Stimulated activated CD8-positive, alpha-beta memory T cell treated with anti-CD3 and anti-CD28 coated beads, Interleukin-7, amount 100 ng/mL, for 24 hours (primary cell): Measurements from ENCODE around the gene KCNAB1.
"Not testable (repeated sequence)": the region's sequence is repeated elsewhere in the genome, so short reads cannot be mapped to it uniquely, and the experiment has no call there.

Experiments used
- DNase-seq: peaks from one replicate; pipeline ENCODE4 v3.0.0-alpha.2; 2020; ENCODE audit warnings: low read depth

The KCNAB1 gene

GRCh38 chr3:156271995-156272719 is 151.8 kb downstream of the KCNAB1 start:
- no peak for DNase-seq

- no peak for DNase-seq
Observed at GRCh38 chr3:156273111-156273694, 152.8 kb downstream of the KCNAB1 start.

GRCh38 chr3:156274791-156275190 is 154.4 kb downstream of the KCNAB1 start:
- no peak for DNase-seq

GRCh38 chr3:156284637-156285036 is 164.3 kb downstream of the KCNAB1 start:
- not testable (repeated sequence) for DNase-seq

- DNase-seq: no peak
Observed at GRCh38 chr3:156285626-156286025, 165.2 kb downstream of the KCNAB1 start.

- DNase-seq: no peak
Observed at GRCh38 chr3:156290924-156291271, 170.5 kb downstream of the KCNAB1 start.

- DNase-seq: no peak
Observed at GRCh38 chr3:156291272-156292123, 171.1 kb downstream of the KCNAB1 start.

- no peak for DNase-seq
Observed at GRCh38 chr3:156293566-156293965, 173.2 kb downstream of the KCNAB1 start.

GRCh38 chr3:156297582-156297981 is 177.2 kb downstream of the KCNAB1 start:
- DNase-seq: no peak

- no peak for DNase-seq
Observed at GRCh38 chr3:156298014-156298413, 177.6 kb downstream of the KCNAB1 start.

GRCh38 chr3:156298938-156299337 is 178.6 kb downstream of the KCNAB1 start:
- no peak for DNase-seq

- no peak for DNase-seq
Observed at GRCh38 chr3:156299569-156299968, 179.2 kb downstream of the KCNAB1 start.

- no peak for DNase-seq
Observed at GRCh38 chr3:156300371-156300770, 180.0 kb downstream of the KCNAB1 start.

- no peak for DNase-seq
Observed at GRCh38 chr3:156300929-156301840, 180.8 kb downstream of the KCNAB1 start.

GRCh38 chr3:156303001-156303707 is 182.8 kb downstream of the KCNAB1 start:
- no peak for DNase-seq

- DNase-seq: no peak
Observed at GRCh38 chr3:156304406-156304805, 184.0 kb downstream of the KCNAB1 start.

- DNase-seq: no peak
Observed at GRCh38 chr3:156305672-156306071, 185.3 kb downstream of the KCNAB1 start.

- no peak for DNase-seq
Observed at GRCh38 chr3:156307704-156308103, 187.3 kb downstream of the KCNAB1 start.

- no peak for DNase-seq
Observed at GRCh38 chr3:156311431-156311830, 191.1 kb downstream of the KCNAB1 start.

- DNase-seq: no peak
Observed at GRCh38 chr3:156311930-156312329, 191.6 kb downstream of the KCNAB1 start.

- DNase-seq: no peak
Observed at GRCh38 chr3:156316076-156316475, 195.7 kb downstream of the KCNAB1 start.
